Hepatocyte (in vitro differentiated cells): ENCODE data around the gene SOX8.

Source experiments
- CTCF ChIP-seq: fragments of 200-600 bp; sonication (generic); IDR thresholded peaks from 2 replicates; pipeline ENCODE4 v1.5.1; 2016; ENCODE audit warnings: antibody characterized with exemption, mild to moderate bottlenecking; ENCODE audit not compliant: poor library complexity
- EZH2 ChIP-seq: fragments of 200-600 bp; sonication (generic); IDR thresholded peaks from 2 replicates; pipeline ENCODE4 v1.6.1; 2016; ENCODE audit warnings: antibody characterized with exemption, mild to moderate bottlenecking, borderline replicate concordance

GRCh38 chr16:966505-966904 lies 15.1 kb upstream of the SOX8 start:
- TF ChIP-seq CTCF, result no peak
- no peak for TF ChIP-seq EZH2
